Left cardiac atrium (tissue), 4 donors: ENCODE data around the gene MRPS2. TPM values are rescaled to one million over a fixed set of nuclear protein-coding genes. Genes with fewer than 3 reads are reported as not detected.
A peak's percentile ranks its signal among the peaks of the same experiment; 100 is the strongest.

ENCODE experiments used
- ATAC-seq, 2 donors: fragments of 200-7000 bp; cut with Tn5 transposase; one replicate each; pipeline ENCODE4 v1.9.1; 2020; ENCODE audit warnings: mild to moderate bottlenecking in 2 of 2, moderate library complexity in 2 of 2
- DNase-seq: peaks from one replicate; pipeline ENCODE4 v3.0.0-alpha.2; 2020
- intact Hi-C, 2 donors: fragments of 100-400 bp; cut with DNase I; formaldehyde crosslinking; loops; one replicate each; pipeline versions ENCODE4 v1.14.1 to v1.15.1; 2022 to 2023
- total RNA-seq, 2 donors: library from RNA; stranded (reverse); fragmentation: NEBNext Ultra II Directional; extraction: Animal tissue kit (Norgen Biotek cat#: 25700); gene quantifications; one replicate each; pipeline ENCODE4 v1.2.1, GENCODE V29; 2021
- donor health status: DM: no; HTN: yes; CAD: no.
- donor health status: DM: no; HTN: yes; CAD: no; lungs with severe emphysema.
- donor health status: DM: yes; HTN: yes; CAD: no.
- donor health status: Dilated cardiomyopathy.

Gene MRPS2
- total RNA-seq, 2 donors from 2014 or later, result 32.6 to 34.0 TPM

DNA sequence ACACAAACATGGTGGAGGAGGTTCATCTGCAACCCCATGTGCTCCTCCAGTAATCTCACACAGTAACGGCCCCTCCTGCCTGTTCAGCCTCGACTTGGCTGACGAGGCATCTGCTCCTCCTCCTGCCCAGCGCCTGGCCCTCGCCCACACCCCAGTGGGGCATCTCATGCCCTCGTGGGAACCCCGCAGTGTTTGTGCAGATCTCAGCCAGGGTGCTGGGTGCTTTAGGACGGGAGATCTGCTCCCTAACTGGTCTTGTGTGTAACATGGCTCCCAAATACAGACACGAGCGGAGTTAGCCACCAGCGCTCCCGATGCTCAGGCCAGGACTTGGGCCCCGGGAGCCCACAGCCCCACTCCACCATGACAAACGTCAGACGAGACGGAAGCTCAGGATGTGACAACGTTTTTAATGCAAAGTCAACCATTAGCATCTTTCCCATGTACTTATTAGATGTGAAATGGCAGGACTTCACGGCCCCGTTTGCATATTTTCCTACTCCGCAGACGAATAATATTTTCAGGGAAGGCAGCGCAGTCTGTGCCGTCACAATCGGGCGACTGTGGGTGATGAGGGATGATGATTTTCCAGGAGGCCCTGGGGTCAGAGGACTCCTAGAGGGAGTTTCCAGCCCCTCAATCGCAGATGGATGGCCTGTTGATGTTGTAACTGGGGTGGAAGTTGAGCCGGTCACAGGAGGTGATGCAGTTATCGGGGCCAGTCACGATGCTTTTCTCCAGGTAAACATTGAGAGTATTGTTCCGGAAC lies 5.5 kb upstream of the MRPS2 start:
- no peak for ATAC-seq
- intact Hi-C loops, result no loop called here

DNA sequence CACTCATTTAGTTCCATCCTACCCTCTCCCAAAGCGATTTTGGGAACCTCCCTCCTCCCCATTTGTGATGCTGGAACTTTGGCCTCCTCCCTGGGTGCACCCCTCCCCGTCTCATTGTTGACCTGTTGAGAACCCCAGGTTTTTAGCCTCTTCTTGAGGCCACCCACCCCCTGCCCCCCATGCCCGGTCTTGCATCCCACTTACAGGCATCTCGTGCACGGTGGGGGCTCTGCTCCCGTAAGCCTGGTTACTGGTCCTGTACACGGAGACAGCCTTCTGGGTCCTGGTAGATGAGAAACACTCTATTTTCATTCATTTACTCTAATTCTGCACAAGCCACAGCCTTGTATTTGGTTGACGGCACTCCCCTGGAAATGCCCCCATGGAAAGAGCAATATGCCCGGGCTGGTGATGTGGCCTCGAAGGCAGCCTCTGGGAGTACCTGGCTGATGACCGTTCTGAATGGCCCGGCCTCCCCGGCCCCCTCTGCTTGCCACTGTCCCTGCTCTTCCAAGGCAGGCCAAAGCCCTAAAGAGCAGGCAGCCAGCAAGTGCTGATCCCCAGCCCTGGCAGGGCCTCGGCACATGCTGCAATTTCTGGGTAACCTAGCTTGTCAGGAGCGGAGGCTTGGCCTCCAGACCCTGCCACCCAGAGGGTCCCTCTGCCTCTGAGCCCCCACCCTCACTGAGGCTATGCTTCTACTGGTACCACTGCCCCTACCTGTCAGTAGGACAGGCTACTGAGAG lies 1.9 kb upstream of the MRPS2 start:
- intact Hi-C loops, result no loop called here
- no peak for ATAC-seq
- no peak for DNase-seq

More for the DNA sequence above, 5.5 kb upstream of the MRPS2 start:
- DNase-seq, result no peak

DNA sequence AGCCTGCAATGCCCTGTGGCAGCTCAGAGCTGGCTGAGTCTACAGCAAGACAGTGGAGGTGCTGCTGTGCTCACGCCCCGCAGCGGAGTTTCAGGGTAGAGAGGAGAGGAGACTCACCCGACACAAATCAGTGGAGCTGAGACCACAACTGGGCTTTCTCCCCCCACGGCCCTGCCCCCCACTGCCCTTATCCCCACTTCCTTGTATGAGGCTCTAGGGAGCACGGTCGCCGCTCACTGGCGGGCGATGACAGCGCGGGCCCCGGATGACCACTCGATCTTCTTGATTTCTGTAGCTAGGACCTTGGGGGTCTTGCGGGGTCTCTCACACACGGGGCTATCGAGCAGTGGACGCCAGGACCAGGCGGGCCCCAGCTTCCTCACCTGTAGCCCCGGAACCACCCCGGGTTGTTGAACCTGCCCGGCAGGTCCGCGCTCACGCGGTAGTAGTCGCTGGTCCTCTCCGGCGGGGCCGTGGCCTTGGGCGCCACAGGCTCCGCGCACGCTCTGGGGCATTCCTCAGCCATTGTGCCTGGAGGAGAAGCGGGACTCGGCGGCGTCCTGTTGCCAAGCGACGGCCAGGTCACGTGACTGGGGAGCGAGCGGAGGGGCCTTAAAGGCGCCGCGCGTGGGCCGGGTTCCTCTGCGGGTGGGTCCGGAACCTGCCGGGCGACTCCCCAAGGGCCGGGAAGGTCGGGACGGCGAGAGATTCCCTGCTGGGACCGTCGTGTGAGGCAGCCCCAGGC lies 984 bp upstream of the MRPS2 start:
- intact Hi-C loops, result no loop called here
- peak; percentile 91 for ATAC-seq
- DNase-seq, result peak; percentile 98

- intact Hi-C loops, result no loop called here
- peak; percentile 14 to 36 for ATAC-seq
- DNase-seq, result no peak
Measured at GRCh38 chr9:135500071-135500524, 384 bp upstream of the MRPS2 start.

DNA sequence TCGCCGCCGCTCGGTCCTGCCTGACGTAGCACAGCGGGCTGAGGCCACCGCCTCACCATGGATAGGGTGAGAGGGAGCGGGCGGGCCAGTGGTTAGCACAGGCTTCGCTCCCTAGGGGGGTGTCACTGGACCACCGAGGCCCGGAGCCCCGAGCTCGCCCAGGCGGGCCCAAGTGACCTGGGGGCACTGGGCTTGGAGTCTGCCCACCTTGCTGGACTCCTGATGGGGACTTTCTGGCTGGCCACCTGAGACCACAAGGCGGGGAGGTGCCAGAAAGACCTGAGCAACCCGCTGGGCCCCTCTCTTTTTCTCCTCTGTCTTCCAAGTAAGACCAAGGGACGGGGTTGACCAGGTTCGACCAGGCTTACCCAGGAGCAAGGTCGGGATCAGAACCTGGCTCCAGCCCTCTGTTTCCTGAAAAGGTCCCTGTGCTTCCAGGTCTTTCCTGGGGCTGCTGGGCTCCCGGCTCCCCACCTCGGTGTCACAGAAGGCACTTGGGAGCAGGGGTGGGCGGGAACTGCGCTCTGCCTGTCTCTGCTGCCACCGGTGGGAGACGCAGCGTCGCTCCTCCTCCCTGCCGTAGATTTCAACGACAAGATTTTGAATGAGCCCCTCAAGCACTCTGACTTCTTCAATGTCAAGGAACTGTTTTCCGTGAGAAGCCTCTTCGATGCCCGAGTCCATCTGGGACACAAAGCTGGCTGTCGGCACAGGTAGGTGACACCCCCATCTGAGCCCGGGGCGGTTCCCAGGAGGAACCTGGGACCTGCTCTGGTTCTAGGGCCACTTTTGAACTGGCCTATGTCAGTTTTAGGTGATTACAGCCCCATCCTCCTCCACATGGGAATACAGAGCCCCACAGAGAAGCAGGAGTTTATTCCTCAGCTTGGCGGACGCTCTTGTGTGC lies 1.0 kb downstream of the MRPS2 start:
- DNase-seq (peak; percentile 54), ATAC-seq (no peak)
- intact Hi-C loops, result no loop called here

DNA sequence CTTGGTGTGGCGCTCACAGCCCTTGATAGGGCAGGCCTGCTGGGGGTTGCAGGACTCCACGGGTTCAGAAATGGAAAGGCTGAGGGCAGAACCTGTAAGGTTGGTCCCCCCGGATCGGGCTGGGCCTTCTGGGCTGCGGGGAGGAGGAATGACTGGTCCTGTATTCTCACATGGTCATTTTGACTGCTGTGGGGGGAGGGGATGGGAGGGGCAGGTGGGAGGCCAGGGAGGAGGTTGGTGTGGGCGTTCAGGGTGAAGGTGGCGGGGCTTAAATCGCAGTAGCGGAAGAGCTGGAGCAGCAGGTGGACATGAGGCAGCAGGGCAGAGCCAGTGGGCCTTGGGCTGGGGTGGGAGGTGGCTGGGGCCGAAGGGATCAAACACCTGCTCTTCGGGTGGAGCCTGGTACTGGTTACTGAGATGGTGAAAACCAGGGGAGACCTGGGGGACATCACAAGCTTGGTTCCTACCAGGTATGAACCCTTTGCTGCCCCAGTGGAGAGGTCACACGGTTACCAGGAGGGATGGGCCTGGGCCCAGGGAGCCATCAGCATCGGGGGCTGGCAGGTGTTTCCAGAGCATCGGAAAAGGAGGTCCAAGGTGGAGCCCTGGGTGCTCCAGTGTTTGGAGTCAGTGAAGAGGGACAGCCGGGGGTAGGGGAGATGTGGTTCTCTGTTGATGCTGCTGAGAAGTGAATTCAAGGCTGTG lies 1.8 kb downstream of the MRPS2 start:
- ATAC-seq (no peak), DNase-seq (no peak)
- intact Hi-C loops, result no loop called here

DNA sequence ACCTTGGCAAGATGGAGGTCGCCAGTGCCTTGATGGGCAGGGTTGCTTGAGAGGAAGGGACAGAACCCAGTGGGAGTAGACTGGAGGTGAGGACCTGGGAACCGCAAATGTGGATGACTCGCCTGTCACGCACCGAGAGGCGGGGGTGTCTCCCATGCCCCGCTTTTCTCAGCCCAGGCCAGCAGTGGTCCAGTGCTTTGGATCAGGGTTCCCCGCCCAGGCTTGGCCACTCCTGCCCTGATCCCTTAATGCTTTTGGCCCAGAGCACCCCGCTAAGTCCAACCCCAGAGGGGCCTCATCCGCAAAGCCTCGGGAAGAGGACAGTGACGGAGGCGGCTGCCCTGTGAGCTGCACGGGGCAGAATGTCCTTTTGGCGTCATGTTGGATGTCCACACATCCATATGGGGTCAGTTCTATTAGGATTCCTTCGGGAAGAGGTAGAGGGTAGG lies 2.4 kb downstream of the MRPS2 start:
- intact Hi-C loops, result no loop called here
- ATAC-seq, result no peak
- DNase-seq, result no peak

DNA sequence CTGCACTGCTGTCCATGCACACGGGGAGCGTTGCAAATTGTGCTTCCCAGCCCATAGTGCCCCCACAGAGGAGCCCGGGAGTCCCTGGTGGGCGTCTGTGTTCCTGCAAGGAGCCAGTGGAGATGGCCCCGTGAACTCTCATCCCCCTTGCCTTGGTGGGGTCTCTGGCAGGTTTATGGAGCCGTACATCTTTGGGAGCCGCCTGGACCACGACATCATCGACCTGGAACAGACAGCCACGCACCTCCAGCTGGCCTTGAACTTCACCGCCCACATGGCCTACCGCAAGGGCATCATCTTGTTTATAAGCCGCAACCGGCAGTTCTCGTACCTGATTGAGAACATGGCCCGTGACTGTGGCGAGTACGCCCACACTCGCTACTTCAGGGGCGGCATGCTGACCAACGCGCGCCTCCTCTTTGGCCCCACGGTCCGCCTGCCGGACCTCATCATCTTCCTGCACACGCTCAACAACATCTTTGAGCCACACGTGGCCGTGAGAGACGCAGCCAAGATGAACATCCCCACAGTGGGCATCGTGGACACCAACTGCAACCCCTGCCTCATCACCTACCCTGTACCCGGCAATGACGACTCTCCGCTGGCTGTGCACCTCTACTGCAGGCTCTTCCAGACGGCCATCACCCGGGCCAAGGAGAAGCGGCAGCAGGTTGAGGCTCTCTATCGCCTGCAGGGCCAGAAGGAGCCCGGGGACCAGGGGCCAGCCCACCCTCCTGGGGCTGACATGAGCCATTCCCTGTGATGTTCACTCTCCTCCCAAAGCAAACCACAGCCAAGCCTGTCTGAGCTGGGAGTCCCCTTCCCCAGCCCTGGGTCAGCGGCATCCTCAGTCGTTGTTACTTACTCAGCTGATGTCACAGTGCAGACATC lies 3.1 kb downstream of the MRPS2 start:
- intact Hi-C loops, result no loop called here
- ATAC-seq (no peak), DNase-seq (no peak)

DNA sequence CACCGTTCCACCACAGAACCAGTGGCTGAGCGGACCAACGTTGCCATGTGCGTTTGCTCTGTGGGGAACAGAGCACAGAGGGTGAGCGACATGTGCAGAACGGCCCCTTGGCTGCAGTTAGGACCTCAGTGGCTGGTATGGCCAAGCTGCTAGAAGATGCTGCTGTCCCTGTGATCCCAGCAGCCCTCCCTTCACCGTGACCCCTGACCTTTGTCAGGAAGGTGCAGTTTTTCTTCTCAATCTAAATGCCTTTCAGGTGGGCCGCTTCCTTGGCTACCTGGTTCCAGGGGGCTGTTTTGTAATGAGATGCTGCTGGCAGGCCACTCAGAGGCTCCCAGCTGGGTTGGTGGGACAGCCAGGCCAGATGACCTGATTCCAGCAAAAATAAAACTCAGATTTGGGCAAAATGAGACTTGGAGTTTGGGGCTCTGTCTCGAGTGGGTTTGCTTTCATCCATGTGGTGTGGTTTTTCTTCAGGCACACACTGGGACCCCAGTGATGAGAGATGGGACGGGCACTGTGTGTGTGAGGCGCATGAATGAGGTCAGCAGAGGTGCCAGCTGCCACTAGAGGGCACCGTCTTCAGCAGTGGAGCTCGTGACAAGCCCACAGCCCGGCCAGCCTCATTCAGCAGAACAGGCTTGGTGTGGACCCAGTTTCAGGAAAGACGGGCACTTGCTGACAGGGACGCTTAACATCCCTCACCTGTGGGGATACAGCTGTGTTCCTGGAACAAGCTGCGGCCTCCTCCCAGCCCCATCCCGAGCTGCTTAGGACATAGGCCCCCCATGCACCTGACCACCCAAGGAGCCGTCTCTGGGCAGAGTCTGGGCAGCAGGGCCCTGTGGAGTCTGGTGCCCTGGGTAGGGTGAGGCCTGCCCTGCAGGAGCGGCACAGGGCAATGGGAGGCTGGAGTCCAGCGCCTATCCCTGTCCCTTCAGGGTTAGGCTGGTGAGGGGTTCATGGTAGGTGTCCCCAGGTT lies 4.1 kb downstream of the MRPS2 start:
- intact Hi-C loops, result no loop called here
- ATAC-seq (no peak), DNase-seq (peak; percentile 64)

- intact Hi-C loops, result no loop called here
- ATAC-seq, result no peak
- DNase-seq, result no peak
Measured at GRCh38 chr9:135505406-135506187, 5.1 kb downstream of the MRPS2 start.

GRCh38 chr9:135506327-135507103 lies 6.0 kb downstream of the MRPS2 start:
- intact Hi-C loops, result no loop called here
- ATAC-seq (no peak), DNase-seq (no peak)

- intact Hi-C loops, result no loop called here
- DNase-seq, result no peak
Measured at GRCh38 chr9:135507104-135508035, 6.9 kb downstream of the MRPS2 start.

DNA sequence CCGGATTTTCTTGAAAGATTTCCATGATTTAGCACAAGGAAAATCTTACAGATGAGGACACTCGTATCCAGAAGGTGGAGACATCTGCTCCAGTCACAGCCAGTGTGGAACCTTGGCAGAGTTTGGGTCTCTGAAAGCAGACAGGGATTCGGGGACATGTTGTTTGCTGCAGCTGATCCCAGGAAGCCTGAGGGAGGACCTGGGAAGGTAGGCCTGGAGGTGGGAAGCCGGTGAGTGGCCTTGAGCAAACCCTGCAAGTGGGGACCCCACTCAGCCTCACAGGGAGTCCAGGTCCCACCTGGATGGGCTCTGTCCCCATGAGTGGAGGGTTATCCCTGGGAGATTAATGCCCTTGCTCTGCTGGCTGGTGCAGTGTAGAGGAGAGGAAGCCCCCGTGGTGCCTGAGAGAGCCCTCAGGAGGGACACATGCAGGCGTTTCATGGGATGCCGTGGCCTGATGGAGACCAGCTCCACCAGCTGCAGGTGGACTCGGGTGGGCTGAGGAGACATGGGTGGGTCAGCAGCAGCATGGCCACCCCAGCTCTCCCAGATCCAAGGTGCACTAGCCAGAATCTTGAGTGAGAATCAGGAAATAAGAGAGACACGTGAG lies 7.8 kb downstream of the MRPS2 start:
- intact Hi-C loops, result no loop called here

More at GRCh38 chr9:135507104-135508035, 6.9 kb downstream of the MRPS2 start:
- no peak for ATAC-seq

More for the DNA sequence above, 7.8 kb downstream of the MRPS2 start:
- no peak for ATAC-seq
- no peak for DNase-seq
